ENCODE results near the gene PRCP.

The PRCP gene

DNA sequence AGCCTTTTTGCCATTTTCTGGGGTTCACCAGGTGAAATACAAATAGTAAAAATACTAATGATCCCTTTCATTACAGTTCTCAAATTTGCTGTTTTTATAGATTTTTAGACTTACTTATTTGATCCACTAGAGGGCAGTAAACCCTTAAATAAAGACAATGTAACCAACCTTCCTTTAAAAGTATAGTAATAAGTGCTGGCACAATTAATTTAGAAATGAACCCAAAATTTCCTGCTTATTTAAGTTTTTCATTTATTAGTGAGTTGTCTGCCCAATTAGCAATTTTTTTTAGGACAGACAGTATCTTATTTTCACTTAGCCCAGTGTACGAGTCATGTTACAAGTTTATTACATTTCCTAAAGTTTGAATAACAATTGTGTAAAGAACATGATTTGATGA lies 6.0 kb upstream of the PRCP start:
- DNase-seq: no peak

DNA sequence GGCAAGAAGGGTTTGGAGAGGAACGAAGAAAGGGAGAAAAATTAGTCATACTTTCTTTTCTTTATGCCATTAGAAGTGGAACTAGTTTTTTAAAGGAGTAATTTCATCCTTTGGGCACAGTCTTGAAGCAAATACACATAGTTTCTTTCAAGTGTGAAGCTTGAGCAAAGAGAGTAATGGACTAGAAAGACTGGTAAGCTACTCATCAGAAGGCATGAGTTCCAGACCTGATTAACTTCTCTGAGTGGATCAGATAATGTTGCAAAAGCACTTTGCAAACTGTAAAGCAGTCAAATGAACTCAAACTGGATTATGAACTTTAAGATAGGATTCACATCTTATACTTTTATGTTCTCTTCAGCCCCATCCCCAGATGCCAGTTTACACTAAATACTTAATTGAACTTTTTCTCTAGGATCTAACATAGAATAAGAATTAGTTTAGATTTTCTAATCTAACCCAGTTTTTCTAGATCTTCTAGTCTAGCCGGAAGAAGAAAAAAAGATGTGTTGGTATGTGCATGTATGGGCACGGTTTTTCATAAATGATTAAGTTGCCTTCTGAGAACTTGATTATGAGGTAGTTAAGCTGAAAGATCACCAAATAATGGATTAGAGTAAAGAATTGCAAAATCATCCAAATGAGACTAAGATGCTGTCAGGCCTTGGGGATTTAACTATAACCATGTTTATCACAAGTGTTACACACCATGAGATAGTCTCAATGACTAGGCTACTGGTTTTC lies 3.8 kb upstream of the PRCP start:
- no peak for DNase-seq

DNA sequence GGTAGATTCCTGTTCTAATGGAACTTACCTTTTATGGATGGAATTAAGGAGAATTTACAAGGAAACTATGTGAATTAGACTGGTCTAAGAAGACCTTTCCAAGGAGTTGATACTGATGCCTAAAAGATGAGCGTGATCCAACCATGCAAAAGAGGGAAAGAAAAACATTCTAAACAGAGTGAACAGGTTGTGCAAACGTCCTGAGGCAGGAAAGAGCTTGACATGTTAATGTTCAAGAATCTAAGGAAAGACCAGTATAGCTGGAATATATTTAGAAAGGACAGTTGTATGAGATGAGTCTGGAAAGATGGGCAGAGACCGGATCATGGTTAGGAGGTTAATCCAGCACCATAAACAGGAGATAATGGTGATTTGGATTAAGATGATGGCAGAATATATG lies 2.6 kb upstream of the PRCP start:
- no peak for DNase-seq

DNA sequence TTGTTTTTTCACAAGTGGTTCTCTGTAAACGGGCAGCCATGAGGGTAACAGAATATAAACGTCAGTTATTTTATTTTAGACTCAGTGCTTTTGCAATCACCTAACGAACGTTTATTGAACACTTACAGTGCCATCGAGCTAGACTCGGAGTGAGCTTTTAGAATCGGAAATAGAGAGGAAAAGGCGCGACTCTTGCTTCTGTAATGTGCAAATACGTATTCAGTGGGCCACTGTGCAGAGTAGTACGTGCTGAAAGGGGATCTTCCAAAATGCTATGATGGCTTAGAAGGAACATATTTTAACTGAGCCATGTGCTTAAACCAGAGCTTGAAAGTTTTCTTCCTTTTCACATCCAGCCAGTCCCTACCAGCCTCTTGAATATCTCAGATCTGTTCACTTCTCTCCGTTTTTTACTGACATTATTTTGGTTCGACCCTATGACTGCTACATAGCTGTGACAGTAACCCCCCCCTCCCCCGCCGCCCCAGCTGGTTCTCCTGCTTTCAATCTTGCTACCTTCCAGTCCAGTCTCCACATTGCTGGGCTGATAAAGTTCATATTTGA lies 1.8 kb upstream of the PRCP start:
- DNase-seq: no peak

DNA sequence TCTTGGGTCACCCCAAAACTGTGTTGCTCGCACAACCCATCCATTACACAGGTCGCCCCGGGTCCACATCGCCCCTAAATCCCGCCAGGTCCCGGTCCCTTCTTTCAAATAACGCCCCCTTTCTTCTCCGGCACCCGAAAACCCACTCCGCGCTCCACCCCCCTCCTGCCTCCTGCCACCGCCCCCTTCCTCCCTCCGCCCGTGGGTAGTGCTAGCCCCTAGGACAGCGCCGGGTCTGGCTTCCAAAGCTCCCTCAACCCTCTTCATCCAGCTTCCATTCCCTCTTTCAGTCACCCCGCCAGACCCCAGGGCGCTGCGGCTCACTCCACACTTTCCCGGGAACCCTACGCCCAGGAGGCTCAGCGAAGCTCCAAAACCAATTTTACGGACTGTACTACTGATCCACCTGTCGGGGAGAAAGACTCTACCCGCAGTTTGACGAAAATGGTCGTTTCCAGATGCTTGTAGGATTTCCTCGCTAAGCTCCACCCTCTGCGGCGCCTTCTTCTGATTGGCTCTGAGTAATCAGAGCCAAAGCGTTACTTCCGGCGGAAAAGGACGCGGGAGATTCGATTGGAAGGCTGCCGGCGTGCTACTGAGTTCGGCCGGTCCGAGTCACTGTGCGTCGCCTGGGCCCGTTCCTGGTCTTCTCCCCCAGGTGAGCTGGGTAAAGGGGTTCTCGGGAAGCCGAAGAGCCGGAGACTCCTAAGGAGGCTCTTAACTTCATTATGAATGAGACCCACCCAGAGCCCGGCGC lies 1.1 kb upstream of the PRCP start, which contains the start of gene DDIAS:
Gene DDIAS, plus strand, starts transcription at position 572 of the 757 bp plus-strand sequence. CDS start 13,003 bp downstream, outside the sequence.
- peak; percentile 58 for DNase-seq

DNA sequence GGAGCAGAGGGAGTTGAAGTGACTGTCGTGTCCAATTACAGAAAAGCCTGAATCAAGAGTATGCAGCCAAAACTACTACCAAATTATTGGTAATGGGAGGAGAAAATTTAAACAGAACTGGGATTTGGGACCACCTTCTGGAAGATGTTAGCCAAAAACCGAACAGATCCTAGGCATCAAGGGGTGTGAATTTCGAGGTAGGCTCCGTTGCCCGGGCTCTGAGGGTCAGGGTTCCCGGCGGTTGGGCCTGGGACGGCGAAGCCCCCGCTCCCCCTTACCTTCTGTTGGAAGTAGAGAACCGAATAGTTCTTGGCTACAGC lies 313 bp downstream of the PRCP start:
- DNase-seq: no peak

DNA sequence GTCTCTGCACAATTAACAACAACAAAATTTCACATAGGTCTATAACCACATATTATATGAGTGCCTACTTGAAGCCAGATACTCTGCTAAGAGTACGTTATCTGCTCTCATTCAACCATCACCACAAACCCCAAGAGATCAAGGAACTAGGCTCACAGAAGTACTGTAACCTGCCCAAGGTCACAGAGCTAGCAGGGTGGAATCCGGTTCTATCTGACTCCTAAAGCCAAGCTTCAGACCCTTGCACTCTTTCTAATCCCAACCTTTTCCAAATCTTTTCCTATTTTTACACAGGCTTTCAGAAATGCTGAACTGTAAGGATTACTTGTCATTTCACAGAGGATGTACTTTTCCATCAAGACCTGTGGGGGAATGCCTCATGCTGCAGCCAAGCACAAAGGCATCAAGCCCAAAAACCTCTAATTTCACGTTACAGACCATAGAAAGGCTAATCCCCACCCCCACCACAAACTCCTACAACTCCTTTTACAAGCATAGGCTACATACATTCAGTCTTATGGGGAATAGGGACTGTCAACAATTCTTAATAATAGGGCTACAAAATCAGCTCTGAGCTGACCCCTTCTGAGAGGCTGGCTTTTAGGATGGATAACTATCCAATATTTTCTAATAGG lies 927 bp downstream of the PRCP start:
- DNase-seq: no peak

DNA sequence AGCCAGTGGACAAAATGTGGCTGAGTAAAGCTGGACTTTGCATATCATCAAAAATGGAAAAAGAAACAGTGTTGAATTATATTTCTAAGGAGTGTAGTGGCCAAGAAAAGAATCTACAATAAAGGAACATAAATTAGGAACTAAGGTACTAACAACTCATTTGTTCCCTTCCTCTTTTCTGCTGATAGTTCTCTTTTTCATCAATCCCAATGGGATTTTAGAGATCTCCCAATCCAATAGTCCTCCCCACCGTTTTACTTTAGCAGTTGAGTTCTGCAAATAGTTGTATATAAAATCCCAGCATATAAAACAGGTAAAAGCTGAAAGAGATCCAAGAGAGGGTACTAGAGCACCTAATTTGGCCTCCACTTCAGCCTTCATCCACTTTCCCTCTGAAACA lies 2.0 kb downstream of the PRCP start:
- no peak for DNase-seq

DNA sequence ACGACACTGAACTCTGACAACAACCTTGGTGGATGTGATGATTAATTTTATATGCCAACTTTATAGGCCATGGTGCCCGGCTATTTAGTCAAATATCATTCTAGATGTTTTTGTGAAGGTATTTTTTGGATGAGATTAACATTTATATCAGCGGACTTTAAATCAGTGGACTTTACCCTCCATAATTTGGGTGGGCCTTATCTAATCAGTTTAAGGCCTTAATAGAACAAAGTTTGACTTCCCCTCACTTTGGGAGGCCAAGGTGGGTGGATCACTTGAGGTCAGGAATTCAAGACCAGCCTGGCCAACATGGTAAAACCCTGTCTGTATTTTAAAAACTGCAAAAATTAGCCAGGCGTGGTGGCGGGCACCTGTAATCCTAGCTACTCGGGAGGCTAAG lies 4.0 kb downstream of the PRCP start:
- no peak for DNase-seq

DNA sequence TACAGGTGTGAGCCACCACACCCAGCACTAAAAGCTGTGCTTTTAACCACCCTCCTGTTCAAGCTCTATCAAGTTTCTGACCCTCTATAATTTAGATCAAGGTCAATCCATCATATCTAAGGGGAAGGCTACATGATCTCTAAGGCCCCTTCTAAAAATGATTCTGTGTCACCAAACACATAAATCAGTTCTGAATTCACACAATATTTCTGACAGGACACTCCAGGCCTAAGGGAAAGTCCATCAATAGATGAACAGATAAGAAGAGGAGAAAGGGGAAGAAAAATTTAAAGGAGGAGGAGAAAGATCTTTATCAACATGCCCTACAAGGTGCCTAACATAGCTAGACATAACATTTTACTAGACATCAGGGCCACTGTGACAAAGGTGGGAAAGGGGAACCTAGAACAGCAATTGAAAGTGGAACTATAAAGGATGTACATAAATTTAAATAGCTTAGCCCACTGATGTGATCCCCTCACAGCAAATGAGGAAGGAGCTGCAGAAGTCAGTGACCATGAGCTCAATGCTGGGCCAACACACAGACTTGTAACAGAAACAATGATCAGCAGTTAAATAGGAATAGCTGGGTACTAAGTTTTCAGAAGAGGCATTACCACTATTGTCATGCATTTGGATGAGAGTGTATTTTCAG lies 4.7 kb downstream of the PRCP start:
- DNase-seq: peak; percentile 34

DNA sequence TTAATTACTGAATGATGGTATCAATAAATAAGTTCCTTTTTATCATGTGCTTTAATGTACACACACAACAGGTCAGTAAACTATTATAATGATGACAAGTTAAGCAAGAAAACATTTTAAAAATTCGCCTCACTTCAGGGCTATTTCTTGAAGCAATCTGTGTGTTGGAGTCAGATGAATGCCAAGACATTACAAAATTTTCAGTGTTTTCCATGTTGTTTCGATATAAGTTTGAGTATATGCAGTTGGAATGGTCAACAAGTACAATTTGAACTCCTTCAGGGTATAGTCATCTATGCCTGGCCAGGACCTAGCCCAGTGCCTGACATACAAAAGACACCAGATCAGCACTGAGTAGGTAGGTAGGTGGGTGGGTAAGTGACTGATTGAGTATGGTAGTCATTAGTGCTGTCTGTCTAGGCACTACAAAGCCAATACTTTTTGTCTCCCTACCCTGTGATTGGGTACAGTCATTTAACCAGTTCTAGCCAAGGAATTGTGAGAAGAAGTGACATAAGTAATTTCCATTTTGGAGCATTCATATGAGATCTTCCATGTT lies 7.5 kb downstream of the PRCP start:
- no peak for DNase-seq

DNA sequence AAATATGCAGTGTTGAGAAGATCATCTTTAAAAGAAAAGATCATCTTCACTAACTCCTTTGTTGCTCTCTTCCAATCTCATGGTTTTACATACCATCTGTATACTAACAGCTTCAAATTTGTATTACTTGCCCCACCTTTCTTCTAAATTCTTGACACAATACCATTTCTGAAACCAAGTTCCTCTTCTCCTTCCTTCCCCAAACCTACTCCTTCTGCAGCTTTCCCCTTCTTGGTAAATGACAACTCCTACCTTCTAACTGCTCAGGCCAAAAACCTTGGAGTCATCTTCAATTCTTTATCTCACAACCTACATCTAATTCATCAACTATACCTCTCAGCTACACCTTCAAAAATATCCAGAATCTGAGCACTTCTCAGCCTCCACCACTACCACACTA lies 9.3 kb downstream of the PRCP start:
- no peak for DNase-seq

DNA sequence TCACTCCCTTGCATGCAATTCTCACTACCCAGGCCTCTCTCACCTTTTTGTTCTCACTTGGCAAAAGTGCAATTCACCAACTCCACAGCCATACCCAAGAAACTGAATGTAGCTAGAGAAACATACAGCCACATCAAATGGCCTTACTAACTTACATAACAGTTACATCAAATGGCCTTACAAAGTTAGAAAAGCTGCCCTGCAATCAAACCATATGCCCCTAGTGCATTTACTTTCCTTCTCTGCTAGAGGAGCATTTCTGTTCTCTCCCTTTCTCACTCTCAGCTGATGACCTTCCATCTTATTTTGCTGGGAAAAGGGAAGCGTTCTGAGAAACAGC lies 10.3 kb downstream of the PRCP start:
- DNase-seq: no peak

DNA sequence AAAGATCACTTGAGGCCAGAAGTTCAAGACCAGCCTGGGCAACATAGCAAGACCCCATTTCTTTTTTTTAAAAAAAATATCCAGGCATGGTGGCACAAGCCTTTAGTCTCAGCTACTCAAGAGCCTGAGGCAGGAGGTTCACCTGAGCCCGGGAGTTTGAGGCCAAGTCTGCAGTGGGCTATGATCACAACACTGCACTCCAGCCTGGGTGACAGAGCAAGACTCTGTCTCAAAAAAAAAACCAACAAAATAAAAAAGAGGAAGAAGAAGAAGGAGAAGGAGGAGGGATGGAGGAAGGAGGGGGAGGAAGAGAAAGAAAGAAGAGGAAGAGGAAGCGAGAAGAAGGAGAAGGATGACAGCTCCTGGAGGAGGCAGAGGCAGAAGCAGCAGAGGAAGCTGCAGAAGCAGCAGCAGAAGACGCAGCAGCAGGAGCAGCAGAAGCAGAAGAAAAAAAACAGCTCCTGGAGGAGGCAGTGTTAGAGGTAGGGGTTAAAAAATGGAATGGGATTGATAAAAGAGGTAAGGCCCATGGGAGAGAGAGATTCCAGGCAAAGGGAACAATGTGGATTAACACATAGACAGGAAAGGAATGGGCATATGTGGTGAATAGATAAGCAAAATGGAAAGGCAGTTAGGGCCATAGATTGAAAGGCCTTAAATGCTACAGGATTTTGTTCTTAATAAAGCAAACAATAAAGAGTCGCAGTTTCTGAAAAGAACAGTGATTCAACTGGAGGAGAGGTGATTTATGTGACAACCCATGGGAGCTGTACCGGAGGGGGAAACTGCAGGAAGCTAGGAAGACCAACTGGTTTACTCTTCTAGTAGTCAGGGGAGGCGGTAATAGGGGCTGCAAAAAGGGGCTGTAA lies 10.9 kb downstream of the PRCP start:
- DNase-seq: peak; percentile 79

DNA sequence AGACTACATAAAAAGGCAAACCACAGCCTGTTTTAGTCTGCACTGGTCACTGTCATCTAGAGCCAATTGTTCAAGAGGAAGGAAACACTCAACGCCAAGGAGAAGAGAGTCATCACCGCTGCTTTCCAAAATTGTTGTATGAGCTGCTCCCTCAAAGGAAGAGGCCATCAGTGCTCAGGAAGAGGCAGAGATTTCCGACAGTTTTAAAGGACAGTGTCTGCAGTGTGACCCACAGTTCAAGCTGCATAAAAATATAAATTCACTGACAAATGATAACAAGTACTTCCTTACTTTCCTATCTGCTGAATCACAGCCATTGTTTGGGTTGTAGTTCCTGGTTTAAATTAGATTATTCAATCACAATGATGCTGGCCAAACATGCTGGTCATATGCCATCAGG lies 16.4 kb downstream of the PRCP start:
- DNase-seq: no peak

DNA sequence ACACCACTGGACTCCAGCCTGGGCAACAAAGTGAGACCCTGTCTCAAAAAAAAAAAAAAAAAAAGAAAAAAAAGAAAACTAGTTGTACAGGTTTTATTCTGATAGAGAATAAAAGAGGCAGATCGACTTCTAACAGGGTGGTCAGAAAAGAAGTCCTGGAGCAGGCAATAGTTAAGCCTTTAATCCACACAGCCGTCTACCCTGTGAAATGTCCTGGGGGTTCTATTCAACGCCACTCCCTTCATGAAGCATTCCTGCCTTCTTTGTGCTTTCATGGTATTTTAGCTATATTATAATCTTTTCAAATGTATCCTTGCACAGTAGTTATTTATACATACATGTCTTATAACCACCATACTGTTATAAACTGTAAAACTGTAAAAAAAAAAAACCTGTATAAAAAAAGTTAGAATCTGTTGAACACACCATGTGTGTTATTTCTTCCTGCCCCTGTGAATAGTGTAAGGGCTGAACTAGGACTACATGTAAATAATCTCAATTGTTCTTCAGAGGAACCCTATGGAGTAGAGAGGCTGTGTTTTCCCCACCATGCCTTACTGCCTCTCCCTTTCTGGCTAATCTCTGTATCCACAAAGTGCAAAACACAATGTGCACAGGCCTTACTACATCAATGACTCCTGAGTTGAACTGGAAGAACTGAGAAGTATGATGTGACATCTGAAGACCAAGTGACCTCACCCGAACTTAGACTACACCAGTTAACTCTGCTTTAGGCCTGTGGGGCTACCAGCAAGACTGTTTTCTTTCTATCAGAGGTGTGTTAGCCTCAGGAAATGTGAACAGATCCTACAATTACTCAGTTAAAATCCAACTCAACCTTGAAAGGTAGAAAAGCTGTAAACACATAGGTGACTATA lies 25.3 kb downstream of the PRCP start:
- DNase-seq: no peak

DNA sequence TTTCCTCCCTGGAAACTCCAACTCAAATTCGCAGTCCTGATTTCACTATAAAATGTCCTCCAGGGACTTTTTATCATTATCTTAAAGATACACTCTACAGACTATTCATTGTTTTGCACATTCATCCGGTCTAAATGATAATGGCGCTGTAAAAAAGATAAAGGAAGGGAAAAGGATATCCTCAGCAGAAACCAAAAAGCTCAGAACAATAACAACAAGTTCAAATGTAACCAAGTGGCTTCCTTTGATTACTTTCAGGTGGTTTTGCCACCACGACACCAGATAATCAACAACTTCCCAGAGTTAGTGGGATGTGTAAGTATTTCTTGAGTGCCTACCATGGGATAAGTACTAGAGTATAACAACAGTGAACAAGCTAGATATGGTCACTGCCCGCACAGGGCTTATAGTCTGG lies 26.3 kb downstream of the PRCP start:
- DNase-seq: no peak

DNA sequence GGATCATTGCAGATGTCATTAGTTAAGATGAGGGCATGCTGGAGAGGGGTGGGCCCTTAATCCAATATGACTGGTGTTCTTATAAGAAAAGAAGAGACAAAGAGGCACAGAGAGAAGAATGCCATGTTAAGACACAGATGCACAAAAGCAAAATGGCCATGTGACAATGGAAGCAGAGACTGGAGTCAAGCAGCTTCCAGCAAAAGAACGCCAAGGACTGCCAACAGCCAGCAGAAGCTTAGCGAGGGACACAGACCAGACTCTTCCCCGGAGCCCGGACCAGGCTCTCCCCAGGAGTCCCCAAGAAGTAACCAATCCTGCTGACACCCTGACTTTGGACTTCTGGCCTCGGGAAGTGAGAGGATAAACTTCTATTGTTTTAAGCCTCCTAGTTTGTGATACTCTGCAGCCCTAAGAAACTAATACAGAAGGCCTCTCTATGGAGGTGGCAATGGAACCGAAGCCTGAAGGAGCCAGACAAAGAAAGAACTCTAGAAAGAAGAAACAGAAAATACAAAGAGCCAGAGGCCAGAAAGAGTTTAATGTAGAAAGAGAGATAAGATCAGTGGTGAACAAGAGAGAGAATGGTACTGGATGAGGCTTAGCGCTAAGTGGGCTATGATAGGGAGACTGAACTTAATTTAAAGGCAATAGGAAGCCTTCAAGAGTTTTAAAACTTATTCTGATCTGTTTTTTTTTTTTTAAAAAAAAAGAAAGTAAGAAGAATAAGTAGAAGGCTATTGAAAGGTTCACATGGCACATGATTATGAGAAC lies 27.7 kb downstream of the PRCP start:
- DNase-seq: no peak

DNA sequence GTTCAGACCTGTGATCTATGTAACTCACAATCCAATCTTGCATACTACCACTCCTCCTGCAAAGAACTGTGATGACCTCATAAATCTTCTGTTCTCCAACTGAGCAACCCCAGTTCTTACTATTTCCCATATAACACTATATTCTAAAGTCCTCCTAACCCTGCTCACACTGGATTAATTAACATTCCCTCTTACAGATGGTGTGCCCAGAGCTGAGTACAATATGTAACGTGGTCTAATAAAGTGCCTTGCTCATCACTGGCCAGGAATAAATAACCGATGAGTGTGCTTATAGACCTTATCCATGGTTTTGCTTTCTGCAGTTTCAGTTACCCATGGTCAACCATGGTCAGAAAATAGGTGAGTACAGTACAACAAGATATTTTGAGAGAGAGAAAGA lies 28.6 kb downstream of the PRCP start:
- no peak for DNase-seq

DNA sequence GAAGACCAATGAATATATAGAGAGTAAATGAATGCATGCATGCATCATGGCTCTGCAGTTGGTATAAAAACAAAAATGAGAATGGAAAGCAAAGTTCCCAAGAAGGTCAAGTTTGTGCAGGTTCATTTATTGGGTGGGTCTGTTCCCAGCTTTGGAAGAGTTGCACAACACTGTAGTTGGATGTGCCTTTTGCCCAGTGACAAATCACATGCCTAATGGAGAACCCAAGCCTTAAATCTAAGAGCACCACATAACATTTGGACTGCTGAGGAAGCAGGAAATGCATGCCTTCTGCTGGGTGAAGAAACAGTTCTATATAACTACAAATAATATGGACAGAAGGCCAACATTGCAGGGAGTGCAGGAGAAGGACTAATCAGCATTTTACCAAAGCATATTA lies 30.6 kb downstream of the PRCP start:
- DNase-seq: no peak
